OCI-LY1 (cell line): ENCODE data around the gene AP2A2.

Experiments
- H2AFZ ChIP-seq: fragments of 200-600 bp; sonication (generic), shearing (Covaris generic); 2 replicates; pipeline ENCODE4 v1.6.0; 2014; ENCODE audit warnings: antibody characterized with exemption, mild to moderate bottlenecking, low read length
- H3F3A ChIP-seq: fragments of 200-600 bp; sonication (generic), shearing (Covaris generic); 2 replicates; pipeline ENCODE4 v1.6.0; 2014; ENCODE audit warnings: mild to moderate bottlenecking, antibody characterized with exemption, low read length, moderate library complexity; ENCODE audit not compliant: insufficient read depth
- H3K27ac ChIP-seq: fragments of 200-600 bp; sonication (generic); 2 replicates; pipeline ENCODE4 v1.5.1; 2014; ENCODE audit warnings: low read length, mixed run types, mild to moderate bottlenecking, low read depth; ENCODE audit not compliant: poor library complexity, severe bottlenecking
- H3K27me3 ChIP-seq: fragments of 200-600 bp; sonication (generic); 2 replicates; pipeline ENCODE4 v1.6.0; 2014; ENCODE audit warnings: antibody characterized with exemption, mild to moderate bottlenecking, low read length, moderate library complexity; ENCODE audit not compliant: insufficient read depth
- H3K36me3 ChIP-seq: fragments of 200-600 bp; sonication (generic); 2 replicates; pipeline ENCODE4 v1.6.1; 2014; ENCODE audit warnings: mild to moderate bottlenecking, antibody characterized with exemption, low read length, moderate library complexity, mixed read lengths; ENCODE audit not compliant: insufficient read depth
- H3K4me1 ChIP-seq: fragments of 200-600 bp; sonication (generic); 2 replicates; pipeline ENCODE4 v1.5.1; 2014; ENCODE audit warnings: mild to moderate bottlenecking, low read length, moderate library complexity; ENCODE audit not compliant: insufficient read depth, severe bottlenecking
- H3K4me2 ChIP-seq: fragments of 200-600 bp; sonication (generic), shearing (Covaris generic); 2 replicates; pipeline ENCODE4 v1.6.1; 2014; ENCODE audit warnings: low read length
- H3K4me3 ChIP-seq: fragments of 200-600 bp; sonication (generic); 2 replicates; pipeline ENCODE4 v1.5.1; 2014; ENCODE audit warnings: low read length, low read depth, mild to moderate bottlenecking, mixed read lengths; ENCODE audit not compliant: poor library complexity, severe bottlenecking
- H3K79me2 ChIP-seq: fragments of 200-600 bp; shearing (Covaris generic); 2 replicates; pipeline ENCODE4 v1.6.1; 2016; ENCODE audit warnings: mixed run types, low read length, mixed read lengths; ENCODE audit not compliant: insufficient read depth
- H3K9ac ChIP-seq: fragments of 200-600 bp; sonication (generic), shearing (Covaris generic); 2 replicates; pipeline ENCODE4 v1.6.1; 2014; ENCODE audit warnings: mild to moderate bottlenecking, low read length, mixed read lengths
- H3K9me2 ChIP-seq: fragments of 200-600 bp; sonication (generic), shearing (Covaris generic); 2 replicates; pipeline ENCODE4 v1.6.1; 2014; ENCODE audit warnings: low read depth, mild to moderate bottlenecking, low read length, mixed read lengths
- H3K9me3 ChIP-seq: fragments of 200-600 bp; shearing (Covaris generic); 2 replicates; pipeline ENCODE4 v1.6.1; 2014; ENCODE audit warnings: low read length, mixed read lengths
- H4K20me1 ChIP-seq: fragments of 200-600 bp; sonication (generic), shearing (Covaris generic); 2 replicates; pipeline ENCODE4 v1.6.0; 2016; ENCODE audit warnings: mild to moderate bottlenecking, low read length; ENCODE audit not compliant: insufficient read depth
- CTCF ChIP-seq: fragments of 200-600 bp; sonication (generic), shearing (Covaris generic); IDR thresholded peaks from 2 replicates; pipeline ENCODE4 v1.5.1; 2017; ENCODE audit warnings: mild to moderate bottlenecking, antibody characterized with exemption, low read length, moderate library complexity, mixed read lengths
- EZH2 ChIP-seq: fragments of 200-600 bp; sonication (generic), shearing (Covaris generic); IDR thresholded peaks from 2 replicates; pipeline ENCODE4 v1.8.0; 2017; ENCODE audit warnings: borderline replicate concordance, mixed run types, mild to moderate bottlenecking, antibody characterized with exemption, low read length, moderate library complexity, mixed read lengths

The AP2A2 gene

DNA sequence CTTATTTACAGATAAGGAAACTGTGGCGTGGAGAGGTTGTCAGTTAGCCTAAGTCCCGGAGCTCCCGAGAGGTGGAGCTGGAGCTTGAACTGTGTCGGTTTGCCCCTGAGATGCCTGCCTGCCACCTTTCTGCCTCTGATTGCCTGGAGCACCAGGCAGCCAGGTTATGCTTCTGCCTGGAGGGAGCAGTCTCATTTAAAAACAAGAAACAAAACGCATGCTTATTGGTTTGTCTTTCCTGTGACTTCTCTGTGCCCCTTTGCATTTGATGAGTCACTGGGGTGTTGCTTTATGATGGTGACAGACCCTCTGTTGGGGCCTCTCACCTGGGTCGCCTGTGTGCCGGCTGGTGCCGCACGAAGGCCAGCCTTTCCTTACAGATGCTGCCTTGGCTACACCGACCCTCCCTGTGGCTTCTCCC lies 12.2 kb downstream of the AP2A2 start:
- peaks cover 71% of the 10 kb centered on the region for H3K79me2 ChIP-seq

GRCh38 chr11:940496-941135 lies 14.9 kb downstream of the AP2A2 start:
- no peaks in the 10 kb centered on the region for H3K27me3 ChIP-seq
- no peak overlapping the region; the same call in 1 of the 2 replicates for H3K9ac ChIP-seq
- H3K4me3 ChIP-seq, result no peak overlapping the region
- no peaks in the 10 kb centered on the region for H3K9me3 ChIP-seq
- peak overlapping the region; percentile 66 for H3K27ac ChIP-seq
- H3K79me2 ChIP-seq, result peaks cover 49% of the 10 kb centered on the region
- no peaks in the 10 kb centered on the region for H3K9me2 ChIP-seq
- no peak overlapping the region for H2AFZ ChIP-seq
- H3K4me2 ChIP-seq, result no peak overlapping the region; the same call in 1 of the 2 replicates
- H3K4me1 ChIP-seq, result peaks cover 16% of the 10 kb centered on the region
- H3F3A ChIP-seq, result no peaks in the 10 kb centered on the region
- no peaks in the 10 kb centered on the region for H4K20me1 ChIP-seq
- TF ChIP-seq CTCF (no peak), EZH2 (no peak)
- H3K36me3 ChIP-seq, result peaks cover 10% of the 10 kb centered on the region

More for the DNA sequence above, 12.2 kb downstream of the AP2A2 start:
- H2AFZ ChIP-seq, result no peak overlapping the region
- H3K36me3 ChIP-seq, result peaks cover 6% of the 10 kb centered on the region; the same call in 1 of the 2 replicates
- H3K9me2 ChIP-seq, result no peaks in the 10 kb centered on the region
- H3K27me3 ChIP-seq, result no peaks in the 10 kb centered on the region
- no peak for TF ChIP-seq CTCF
- TF ChIP-seq EZH2, result no peak
- H3F3A ChIP-seq, result no peaks in the 10 kb centered on the region
- H4K20me1 ChIP-seq, result no peaks in the 10 kb centered on the region
- H3K4me3 ChIP-seq, result no peak overlapping the region
- no peak overlapping the region for H3K27ac ChIP-seq
- no peak overlapping the region for H3K9ac ChIP-seq
- no peaks in the 10 kb centered on the region for H3K9me3 ChIP-seq
- peaks cover 17% of the 10 kb centered on the region for H3K4me1 ChIP-seq
- H3K4me2 ChIP-seq, result no peak overlapping the region

- Histone ChIP-seq H3K4me3 (no peak overlapping the region), H3K4me1 (peaks cover 16% of the 10 kb centered on the region), H3K9me2 (no peaks in the 10 kb centered on the region), H3K4me2 (no peak overlapping the region), H4K20me1 (no peaks in the 10 kb centered on the region), H3F3A (no peaks in the 10 kb centered on the region), H3K9me3 (peaks cover under 1% of the 10 kb centered on the region; the same call in 1 of the 2 replicates), H2AFZ (no peak overlapping the region), H3K27ac (no peak overlapping the region), H3K9ac (no peak overlapping the region), H3K27me3 (no peaks in the 10 kb centered on the region), H3K79me2 (peaks cover 33% of the 10 kb centered on the region), H3K36me3 (peaks cover 22% of the 10 kb centered on the region)
- TF ChIP-seq EZH2 (no peak), CTCF (no peak)
Observed at GRCh38 chr11:942823-943222, 17.2 kb downstream of the AP2A2 start.
